GM21390 (cell line): ENCODE measurements around the gene RASSF8.

Experiments
- ATAC-seq: cut with Tn5 transposase; IDR thresholded peaks from one replicate; pipeline ENCODE4 v1.9.1; 2021; ENCODE audit not compliant: unreplicated experiment

The RASSF8 gene

DNA sequence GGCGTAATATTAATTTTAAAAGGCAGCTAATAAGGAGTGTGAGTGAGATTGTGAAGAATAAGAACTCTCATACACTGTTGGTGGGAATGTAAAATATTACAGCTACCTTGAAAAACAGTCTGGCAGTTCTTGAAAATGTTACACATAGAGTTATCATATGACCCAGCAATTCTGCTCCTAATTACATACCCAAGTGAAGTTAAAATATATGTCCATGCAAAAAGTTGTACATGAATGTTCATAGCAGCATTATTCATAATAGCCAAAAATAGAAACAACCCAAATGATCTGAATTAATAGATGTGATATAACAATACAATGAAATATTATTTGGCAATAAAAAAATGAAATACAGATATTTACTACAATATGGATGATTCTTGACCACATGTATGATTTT is 68.2 kb downstream of the RASSF8 start:
- ATAC-seq = no peak

DNA sequence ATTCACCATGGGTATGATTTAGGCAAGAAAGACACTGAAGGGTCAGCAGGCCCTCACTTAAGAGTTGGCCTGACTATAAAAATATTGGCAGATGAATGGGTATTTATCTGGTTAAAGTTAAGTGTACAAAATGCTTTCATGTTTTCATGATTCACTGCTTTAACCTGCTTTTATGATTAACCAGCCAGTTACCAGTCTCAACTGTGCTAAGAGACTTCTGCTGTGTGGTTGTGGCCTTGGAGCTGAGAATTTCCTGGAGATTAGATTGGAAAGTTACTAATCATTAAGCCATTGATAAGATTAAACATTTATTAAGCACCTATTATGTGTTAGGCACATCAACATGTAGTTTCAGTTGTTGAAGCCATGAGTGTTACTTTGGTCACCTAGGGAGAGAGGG is 68.9 kb downstream of the RASSF8 start:
- ATAC-seq = no peak

DNA sequence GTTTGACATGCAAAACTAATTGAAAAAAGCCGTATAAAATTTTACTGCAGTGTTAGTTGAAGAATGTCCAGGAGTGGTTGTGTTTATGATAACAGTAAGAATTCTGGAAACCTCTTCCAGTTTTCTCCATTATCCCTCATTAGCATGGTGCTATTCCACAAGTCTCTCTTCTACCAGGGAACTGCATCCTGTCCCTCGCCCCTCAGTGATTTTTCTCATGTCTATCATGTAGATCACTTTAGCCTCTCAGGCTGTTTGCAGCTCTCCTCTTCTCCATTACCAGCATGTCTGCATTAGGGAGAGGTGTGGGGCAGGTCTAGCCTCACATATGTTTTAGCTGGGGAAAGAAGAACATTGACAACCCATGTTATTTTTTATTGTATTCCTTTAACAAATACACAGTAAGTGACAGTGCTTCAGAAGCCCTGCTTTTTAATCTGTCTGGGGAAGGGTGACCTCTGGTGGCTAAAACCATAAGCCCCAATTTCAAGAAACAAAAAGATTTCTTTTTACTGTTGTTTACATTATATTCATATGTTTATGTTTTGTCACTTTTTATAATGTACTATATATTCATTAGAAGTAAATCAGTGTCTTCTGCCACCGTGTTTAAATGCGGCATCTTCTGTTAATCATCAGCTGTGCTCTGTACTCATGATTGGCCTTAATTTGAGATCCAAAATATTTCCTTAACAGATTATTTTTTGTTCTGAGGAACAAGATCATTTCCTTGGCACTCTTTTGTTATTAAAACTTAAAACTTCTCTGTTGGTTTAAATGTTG is 70.7 kb downstream of the RASSF8 start:
- no peak for ATAC-seq

DNA sequence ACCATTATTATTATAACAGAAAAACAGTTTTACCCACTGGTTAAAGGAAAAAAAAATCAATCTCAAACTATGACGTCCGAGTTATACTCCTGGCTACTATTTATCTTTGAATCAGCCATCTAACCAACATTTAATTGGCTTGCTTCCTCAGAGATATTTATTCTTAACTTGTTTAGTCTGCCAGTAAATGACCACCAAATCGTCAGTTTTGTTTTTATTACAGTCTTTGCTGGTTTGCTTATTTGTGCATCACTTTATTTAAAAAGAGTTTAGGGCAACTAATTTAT is 71.2 kb downstream of the RASSF8 start:
- no peak for ATAC-seq

DNA sequence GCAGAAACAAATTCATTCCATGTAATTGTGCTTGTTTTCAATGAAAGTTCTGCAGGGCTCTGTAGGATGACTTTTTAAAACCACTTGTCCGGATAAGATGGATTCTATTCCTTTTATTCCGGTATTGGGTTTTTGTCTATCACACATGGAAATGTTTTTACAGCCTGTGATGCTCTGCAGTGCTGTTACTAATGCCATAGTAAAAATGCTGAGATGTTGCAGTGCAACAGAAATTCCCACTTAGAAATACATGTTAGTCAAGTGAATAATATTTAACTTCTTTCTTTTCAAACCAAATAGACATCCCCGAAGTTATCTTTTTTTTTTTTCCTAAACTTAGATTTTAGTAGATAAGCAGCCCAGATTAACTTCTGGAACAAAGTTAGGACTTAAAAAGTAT is 71.9 kb downstream of the RASSF8 start:
- no peak for ATAC-seq

DNA sequence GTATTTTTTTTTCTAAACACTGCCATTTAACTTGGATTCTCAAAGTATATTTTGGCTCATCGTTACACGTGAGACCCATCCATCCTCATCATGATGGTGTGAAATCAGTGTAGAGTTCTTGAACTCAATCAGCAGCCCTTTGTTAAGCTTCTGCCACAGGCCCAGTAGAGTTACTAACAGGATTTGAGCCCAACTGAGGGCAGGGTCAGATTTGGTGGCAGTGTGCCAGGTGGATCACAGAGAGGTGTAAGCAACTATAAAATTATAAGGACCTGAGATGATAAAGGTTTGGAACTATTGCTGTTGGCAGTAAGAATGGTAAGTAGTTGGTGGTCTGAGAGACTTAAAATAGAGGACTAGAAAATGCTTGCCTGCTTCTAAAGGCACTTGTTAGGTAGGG is 72.8 kb downstream of the RASSF8 start:
- ATAC-seq = no peak

DNA sequence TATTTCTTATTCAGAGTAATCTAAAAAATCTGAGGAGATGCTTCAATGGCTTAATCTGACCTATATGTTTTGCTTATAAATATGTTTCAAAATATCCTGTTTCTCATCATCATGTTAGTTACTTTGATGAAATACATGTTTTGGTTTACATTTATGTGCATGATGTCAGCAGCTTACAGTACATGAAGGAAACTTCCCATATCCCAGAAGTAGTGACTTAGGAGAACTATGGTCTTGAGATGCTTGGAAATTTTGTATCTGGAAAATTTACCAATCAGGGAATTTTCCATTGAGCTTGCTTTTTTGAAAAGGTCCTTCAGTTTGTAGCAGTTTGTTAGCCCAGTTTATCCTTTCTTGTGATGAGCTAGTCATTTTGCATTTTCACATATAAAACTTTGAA is 73.3 kb downstream of the RASSF8 start:
- no peak for ATAC-seq

DNA sequence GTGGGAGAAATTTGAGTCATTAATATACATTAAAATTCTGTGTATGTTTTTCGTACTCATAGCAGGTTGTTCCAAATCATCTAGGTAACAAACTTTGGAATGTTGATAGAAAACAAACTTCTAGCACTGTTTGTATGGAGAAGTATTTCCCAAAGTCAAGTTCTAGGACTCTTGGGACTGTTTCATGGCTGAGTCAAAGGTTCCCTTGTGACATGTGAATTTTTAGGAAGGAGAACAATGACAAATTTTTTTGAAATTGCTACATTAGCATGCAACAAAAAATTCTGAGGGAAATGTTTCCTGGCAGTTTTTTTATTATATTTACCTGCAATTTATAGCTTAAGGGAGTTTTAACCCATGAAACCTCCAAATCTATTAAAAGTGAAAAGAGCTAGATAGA is 73.8 kb downstream of the RASSF8 start:
- no peak for ATAC-seq

DNA sequence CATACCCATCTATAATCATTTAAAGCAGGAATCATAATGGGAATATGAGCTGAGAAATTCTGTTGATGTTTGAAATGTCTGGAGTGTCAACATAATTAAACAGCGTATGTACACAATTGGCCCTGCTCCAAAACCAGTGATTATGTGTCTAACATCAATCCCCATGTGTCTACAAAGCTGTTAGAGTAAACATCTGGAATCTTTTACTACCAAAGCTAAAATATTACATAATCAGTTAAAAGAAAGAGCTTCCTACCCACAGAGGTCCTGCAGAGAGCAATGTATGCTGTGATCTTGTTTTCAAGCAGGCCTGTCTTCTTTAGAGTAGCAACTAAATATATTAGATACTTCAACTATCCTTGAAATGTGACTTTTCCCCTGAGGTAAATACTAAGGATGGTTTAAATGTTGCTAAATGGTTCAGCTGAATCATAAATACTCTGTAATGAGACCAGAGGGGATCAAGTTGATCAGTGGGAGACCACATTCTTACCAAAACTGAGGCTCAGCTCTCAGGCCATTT is 74.3 kb downstream of the RASSF8 start:
- no peak for ATAC-seq

DNA sequence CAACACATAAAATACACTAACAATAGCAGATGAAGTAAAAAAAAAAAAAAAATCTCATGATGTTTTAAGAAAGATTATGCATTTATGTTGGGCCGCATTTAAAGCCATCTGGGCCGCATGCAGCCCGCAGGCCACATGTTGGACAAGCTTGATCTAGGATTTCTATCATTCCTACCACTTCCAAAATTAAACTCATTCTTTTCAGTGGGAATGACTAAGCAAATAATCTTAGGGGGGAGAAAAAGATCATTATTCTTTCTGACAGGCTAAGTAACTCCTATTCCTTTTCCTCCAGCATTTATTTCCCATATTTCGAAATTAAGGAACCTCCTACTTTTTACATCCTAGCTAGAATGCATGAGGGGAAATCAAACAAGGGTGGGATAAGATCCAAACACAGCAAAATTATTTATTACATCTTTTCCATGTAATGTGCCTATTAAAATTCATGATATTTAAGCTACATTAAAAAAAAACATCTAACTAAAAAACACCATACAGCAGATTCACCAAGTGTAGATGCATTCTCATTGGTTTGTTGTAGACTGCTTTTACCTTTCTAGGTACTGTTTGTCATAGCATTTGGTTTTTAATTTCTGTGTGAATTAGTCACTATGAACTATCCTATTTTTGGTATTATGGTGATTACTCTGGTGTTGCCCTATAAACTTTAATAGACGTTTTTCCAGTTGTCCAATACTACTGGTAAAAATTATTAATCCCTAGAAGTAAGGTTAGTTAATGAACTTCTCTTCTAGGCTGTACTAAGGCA is 76.1 kb downstream of the RASSF8 start:
- ATAC-seq = no peak

DNA sequence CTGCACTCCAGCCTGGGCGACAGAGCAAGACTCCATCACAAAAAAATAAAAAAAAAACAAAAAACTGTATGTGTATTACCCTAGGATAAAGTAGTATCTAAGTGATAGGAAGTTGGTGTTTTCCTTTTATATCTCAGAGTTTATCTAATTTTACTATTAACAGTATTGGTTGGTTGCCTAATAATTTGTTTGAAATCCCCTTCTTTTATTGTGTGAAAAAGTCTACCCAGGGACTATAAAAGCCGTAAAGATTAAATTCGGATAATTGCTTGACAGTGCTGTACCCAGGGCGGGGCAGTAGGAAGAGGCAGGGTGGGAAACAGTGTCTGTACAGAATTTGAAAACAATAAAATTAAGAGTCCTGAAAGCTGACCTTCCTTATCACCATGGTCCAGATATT is 78.4 kb downstream of the RASSF8 start:
- no peak for ATAC-seq

DNA sequence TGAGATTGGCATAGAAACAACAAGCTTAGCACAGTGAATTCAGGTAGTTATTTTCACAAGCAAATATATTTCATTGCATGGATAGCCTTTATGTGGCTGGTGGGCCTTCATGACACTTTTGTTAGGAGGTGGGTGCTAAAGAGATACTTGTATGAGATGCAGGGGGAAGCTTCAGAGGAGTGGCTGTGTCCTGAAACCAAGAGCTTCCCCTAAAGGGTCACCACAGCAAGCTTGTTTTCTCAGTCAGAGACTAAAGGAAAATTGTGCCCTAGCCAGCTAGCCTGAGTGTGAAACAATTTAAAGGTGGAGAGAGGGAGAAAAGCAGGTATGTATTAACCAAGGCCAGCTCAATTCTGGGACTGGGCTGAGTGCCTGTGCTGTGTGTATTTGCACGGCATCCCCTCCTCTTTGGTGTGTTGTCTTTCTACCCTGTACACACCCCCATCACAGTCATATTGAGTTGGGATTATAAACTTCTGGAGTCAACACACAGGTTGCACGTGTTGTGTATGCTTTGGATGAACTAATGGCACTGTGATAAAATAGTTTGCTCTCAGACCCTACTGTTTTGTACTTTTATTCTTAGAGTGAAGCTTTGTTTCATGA is 79.2 kb downstream of the RASSF8 start:
- no peak for ATAC-seq

DNA sequence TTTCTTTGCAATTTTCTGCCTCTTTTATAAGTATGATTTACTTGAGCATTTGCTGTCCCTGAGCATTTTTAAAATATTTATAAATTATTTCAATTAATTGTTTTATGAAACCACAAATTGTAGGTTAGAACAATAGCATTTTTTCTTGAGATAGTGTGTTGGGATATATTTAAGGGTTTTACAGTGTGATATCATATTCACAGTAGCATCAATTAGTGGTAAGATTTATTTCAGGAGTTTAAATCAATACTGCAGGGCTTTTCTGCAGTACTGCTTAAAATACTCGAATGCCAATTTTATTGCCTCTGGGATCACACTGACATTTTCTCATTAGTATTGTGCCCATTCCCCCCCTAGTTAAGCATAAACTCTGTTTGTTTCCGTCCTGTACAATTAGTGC is 84.2 kb downstream of the RASSF8 start:
- no peak for ATAC-seq

DNA sequence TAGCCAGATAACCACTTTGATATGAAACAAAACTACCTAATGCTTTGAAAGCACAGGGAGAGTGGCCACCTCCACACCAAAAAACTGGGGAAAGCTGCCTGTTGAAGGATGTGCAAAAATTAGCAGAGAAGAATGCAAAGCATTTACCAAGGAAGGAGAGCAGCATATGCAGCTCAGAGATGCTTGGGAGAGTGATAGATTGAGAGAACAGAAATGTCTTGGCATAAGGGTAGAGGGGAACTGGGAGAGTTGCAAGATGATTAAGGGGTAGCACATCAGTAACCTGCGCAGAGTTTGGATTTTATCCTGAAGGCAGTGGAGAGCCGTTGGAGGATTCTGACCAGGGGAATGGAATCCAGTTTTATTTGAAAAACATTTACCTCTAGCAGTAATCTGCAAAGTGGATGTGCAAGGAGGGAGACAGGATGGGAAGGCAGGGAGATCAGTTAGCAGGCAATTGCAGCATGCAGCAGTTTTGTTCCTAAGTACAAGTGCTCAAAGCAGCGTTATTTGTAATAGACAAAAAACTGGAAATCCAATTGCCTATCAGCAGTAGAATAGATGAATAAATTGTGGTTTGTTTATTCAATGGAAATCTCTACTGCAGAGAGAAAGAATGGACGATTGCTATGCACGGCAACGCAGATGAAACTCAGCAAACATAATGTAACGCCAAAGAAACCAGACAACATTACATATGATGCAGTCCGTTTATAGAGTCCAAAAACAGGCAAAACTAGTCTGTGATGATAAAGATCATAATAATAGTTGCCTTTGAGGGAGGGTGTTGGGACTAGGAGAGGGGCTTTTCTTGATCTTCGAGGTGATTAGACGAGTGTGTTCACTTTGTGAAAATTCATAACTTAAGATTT is 84.9 kb downstream of the RASSF8 start:
- ATAC-seq = no peak

DNA sequence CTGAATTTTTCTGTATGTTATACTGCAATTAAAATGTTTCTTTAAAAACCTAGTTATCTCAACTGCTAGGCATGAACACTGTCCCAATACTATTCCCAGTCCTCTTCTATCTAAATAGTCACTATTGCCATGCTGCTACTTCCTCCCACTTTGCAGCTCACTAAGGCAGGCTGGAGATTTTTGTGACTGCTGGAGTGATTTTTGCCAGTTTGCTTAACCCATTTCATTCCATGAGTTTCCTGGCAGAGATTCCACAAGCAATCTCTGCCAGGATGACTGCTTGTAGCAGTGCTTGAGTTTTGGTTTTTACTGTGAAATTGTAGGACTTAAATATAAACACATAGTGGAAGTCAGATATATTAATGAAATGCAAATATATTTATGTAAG is 85.5 kb downstream of the RASSF8 start:
- no peak for ATAC-seq

DNA sequence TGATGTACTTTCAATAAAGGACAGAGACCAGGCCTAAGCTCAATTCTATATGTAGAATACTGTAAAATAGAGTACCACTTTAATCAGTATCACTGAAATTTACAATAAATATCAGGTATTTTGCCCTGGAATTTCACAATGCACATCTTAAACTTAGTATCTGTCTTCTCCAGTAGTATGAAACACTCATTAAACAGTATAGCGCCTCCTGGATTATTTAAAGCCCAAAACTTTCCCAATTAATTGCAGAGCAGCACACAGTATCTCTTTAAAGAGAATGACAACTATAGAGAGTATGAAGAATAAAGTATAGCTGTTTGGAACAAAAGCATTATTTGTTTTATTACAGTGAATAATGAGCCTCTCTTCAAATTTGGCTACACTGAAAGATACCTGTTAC is 86.1 kb downstream of the RASSF8 start:
- ATAC-seq = no peak

DNA sequence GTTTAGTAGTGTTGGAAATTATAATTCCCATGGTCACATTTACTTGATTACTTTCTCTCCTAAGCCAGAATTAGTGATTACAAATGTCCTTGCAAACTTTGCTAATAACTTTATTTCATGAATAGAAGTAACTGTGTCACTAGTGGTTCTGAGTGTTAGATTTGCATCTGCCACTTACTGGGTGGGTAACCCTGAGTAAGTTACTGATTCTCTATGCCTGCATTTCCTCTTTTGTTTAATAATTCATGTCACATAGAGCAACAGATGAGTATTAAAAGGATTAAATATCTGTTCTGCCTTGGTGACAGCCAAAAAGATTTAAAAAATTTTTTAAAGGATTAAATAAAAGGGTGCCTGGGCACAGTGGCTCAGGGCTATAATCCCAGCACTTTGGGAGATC is 87.7 kb downstream of the RASSF8 start:
- ATAC-seq = no peak

DNA sequence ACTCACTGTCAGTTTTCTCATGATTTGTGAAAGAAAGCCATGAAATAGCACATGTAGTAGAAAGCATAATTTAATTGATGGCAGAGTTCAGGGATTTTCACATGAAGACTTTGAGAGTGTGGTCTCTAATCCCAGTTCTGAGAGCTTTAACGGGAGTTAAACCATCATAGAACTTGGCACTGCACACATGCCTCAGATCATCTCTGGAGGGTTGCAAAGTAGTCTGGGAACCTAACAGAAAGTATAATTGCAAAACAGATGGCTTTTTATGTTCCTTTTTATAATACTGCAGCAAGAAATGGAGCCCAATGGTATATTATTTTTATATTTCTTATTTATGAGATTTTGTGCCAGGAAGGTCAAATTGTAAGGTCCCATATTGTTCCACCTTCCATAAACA is 88.4 kb downstream of the RASSF8 start:
- ATAC-seq = no peak

DNA sequence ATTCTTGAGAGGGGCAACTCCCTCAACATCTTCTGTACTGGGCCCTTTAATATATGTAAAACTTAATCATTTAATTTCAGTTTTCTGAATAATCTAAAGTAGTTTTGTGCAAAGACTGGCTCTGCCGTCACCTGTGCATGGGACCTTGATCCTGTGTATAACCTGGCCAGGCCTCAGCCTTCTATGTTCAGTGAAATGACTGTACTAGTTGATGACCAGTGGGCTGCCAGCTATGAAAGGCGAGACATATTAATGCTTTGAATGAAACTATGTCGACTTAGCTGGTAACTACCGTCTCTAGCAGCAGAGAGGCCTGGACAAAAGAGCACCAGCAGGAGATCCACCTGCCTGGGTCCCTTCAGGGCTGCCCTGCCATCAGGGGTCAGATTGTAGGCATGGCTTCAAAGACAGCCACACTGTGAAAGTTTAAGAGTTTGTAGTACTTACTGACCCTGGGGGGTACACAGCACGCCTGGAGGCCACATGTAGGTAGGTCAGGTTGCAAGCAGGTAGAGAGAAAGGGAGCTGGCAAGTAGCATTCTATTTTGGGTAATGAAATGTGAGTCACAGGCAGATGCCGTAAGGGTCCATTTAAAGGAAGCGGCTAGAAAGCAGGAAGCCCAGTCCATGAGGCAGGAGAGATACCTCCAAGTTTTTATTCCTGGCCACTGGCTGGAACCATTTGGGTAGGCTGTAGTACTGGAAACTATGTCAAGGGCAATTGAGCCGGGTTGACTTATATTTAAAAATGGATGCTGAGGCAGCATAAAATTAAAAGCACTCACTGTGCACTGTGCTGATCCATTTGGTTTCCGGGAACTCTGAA is 89.1 kb downstream of the RASSF8 start:
- ATAC-seq = no peak

DNA sequence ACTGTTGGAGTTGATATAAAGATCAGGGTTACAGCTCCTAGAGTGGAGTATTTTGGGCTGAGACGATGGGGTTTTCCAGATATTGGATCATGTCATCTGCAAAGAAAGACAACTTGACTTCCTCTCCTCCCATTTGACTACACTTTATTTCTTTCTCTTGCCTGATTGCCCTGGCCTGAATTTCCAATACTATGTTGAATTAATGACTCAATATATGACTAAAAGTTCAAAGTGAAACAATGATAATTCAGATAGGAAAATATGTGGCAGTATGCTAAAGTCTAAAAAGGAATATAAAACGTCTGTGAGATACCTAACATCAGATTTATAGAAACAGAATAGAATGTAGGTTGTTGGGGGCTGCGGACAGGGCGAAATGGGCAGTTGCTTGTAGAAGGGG is 94.2 kb downstream of the RASSF8 start:
- ATAC-seq = no peak
